HG03460 (cell line): Measurements from ENCODE around the gene DGKH.

Experiments
- ATAC-seq: cut with Tn5 transposase; IDR thresholded peaks from one replicate; pipeline ENCODE4 v1.9.1; 2021; ENCODE audit not compliant: unreplicated experiment

Gene DGKH, protein sequence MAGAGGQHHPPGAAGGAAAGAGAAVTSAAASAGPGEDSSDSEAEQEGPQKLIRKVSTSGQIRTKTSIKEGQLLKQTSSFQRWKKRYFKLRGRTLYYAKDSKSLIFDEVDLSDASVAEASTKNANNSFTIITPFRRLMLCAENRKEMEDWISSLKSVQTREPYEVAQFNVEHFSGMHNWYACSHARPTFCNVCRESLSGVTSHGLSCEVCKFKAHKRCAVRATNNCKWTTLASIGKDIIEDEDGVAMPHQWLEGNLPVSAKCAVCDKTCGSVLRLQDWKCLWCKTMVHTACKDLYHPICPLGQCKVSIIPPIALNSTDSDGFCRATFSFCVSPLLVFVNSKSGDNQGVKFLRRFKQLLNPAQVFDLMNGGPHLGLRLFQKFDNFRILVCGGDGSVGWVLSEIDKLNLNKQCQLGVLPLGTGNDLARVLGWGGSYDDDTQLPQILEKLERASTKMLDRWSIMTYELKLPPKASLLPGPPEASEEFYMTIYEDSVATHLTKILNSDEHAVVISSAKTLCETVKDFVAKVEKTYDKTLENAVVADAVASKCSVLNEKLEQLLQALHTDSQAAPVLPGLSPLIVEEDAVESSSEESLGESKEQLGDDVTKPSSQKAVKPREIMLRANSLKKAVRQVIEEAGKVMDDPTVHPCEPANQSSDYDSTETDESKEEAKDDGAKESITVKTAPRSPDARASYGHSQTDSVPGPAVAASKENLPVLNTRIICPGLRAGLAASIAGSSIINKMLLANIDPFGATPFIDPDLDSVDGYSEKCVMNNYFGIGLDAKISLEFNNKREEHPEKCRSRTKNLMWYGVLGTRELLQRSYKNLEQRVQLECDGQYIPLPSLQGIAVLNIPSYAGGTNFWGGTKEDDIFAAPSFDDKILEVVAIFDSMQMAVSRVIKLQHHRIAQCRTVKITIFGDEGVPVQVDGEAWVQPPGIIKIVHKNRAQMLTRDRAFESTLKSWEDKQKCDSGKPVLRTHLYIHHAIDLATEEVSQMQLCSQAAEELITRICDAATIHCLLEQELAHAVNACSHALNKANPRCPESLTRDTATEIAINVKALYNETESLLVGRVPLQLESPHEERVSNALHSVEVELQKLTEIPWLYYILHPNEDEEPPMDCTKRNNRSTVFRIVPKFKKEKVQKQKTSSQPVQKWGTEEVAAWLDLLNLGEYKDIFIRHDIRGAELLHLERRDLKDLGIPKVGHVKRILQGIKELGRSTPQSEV

DNA sequence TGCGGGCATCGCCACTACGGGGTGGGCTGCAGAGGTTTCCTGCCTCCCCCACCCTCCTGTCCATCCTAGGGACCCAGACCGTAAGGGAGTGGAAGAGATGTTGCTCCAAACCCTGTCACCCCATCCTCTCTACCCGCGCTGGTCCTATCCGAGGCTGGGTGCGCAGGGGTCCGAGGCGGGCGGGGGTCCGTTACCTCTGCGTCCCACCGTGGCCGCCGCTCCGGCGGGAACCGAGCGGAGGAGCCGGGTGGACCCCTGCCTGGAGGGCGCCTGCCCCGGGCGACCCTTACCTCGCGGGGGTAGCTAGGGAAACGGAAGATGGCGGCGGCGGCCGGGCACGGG, at the start of gene DGKH:
Gene DGKH (plus strand): TSS at position 307 of the 342 bp plus-strand sequence. CDS start 126 bp downstream, outside the sequence.
- ATAC-seq = peak; percentile 33

DNA sequence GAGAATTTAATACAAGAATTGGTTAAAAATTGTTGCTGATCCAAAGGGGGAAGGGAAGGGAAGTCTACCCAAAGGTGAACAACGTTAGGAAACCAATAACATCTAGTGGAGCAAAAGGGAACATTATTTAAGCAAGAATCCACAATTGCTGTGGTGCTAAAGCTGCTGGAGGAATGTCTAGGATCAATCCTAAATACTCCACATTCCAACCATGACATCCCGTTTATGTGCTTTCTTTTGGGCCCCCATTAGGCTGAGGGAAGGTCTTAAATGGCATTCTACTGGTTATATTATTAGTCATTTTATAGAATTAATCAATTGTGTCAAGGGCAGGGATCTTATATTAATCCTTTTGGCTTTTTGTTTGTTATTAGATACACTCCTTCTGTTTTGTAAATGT, 47.6 kb upstream of the DGKH start:
- ATAC-seq = no peak

DNA sequence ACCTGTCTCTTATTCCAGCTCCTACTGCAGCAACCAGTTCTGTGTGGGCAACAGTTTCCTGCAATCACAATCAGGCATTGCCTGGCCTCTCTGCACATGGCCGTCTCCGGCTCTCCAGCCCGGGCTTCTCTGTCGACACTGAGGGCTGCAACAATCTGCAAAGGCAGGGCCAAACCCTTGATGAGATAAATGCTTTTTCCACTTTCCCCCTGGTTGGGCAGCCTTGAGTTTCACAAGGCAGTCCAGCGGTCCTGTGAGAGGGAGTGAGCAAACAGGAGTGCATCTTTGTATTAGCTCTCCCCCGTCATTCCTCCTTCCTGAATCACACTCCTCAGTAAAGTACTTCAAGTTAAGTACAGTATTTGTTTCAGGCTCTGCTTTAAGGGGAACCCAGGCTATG, 46.9 kb upstream of the DGKH start:
- no peak for ATAC-seq

DNA sequence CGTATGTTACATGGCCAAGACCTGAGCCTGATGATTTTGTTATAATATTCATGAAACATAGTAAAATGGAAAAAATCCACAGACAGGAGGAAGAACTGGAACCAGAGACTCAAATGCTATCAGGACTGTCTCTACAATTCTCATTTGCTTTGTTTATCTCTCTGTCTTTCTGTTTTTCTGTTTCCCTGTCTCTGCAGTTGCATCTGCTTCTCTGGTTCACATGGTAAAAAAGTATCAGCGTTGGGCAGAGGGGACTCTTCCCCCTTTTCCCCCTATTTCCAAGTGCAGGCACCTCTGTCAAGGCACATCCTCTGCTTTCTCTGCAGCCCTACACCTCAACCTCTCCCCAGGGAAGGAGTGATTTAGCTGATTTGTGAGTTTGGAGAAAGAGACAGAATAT, 46.4 kb upstream of the DGKH start:
- ATAC-seq = no peak

DNA sequence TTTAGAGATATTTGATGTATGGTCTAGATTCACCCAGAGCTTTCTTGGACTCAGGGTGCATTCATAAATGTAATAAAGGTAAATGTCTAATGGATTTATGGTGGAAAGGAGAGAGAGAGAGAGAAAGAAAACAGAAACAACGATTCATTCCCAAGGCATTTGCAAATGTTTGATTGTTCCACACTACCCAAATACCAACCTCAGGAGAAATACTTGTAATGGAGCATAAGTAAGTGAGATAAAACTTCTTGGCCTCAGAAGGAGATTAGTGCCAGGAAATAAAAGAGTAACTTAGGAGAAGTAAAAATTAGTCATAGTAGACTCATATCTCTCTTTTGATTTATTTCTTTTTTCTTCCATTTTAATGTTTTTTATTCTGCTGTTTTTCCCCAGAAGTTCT, 40.6 kb upstream of the DGKH start:
- no peak for ATAC-seq

DNA sequence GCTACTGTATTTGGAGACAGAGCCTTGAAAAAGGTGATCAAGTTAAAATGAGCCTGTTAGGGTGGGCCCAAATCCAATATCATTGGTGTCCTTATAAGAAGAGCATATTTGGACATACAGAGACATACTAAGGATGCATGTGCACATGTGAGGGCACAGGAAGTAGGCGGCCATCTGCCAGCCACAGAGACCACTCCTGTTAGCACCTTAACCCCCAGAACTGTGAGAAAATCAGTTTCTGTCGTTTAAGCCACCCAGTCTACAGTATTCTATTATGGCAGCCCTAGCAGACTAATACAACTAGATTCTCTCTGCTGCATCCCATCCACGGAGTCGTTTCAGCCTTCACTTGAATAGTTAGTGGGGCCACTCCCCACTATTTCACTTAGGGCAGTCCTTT, 39.4 kb upstream of the DGKH start:
- no peak for ATAC-seq

DNA sequence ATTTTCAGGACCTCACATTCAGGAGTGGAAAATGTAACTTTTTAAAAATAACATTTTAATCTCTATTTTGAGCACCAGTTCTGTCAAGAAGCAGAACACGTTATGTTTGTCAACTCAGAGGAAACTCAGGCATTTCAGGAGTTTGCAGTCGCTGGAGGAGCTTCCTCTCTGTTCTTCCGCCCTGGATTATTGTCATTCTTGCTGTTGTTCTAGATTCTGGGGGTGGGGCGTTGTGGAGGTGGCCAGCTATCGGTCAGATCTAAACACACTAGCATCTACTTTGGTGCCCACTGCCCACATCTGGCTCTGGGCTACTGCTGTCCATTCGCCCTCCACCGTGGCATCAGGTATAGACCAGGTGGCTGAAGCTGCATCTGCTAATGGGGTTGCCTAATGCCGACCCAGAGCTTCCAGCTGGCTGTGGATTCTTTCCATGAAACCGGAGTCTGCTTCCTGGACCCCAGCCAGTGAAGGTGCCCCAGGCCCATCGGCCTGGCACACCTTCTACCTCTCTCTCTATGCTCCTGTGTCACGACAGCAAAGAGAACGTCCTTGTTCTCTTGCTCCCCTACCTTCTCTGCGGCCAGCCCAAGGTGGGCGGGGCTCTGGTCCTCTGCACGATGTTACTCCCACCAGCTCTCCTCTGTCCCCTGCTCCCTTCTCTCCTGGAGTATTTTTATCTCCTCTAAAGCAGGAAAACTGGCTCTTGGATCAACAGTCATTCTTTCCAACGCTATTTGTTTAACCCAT, 36.7 kb upstream of the DGKH start:
- ATAC-seq = no peak

DNA sequence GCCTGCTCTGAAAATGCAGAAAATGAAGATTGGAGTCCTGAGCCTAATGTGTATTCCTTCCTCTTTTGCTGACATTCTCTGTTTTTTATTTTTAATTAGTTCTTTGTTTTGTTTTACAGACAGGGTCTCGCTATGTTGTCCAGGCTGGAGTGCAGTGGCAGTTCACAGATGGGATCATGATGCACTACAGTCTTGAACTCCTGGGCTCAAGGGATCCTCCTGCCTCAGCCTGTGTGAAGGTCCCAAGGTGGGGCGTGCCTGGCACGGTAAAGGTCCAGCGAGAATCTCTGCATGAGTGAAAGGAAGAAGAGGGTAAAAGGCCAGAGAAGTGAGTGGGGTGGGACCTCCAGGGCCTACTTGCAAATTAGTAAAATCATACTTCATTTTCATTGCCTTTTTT, 34.3 kb upstream of the DGKH start:
- no peak for ATAC-seq

DNA sequence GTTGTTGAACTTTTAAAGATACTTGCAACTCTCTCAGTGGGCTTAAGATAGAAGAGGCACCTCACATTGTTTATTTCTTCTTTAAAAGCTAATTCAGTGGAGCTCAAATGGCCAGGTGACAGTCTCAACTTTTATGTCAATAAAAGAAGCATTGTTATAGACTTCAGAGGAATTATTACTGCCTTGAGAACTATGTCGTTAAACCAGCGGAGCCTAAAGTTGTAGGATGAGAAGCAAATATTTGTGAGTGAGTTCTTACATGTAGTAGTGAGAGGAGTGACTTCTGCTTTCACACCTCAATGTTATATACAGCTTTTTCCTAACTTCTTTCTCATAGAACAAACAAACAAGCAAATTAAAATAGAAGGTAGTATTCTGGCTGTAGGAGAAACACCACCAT, 31.2 kb upstream of the DGKH start:
- no peak for ATAC-seq

DNA sequence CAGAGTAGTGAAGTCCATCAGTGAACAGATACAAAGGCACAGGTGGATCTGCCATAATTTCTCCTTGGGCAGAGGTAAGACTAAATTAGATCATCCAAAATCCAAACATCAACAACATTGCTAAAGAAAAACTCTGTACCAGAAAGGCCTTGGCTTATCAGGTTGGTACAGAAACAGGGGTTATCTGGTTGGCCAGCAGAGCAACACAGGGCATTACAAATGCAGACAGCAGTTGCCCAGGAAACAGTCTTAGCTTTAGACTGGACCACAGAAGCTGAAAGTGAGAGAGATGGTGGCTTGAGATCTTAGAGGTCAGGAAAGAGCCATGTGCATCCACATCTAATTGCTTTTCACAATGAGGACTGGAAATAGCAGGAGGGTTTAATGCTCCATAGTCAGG, 26.6 kb upstream of the DGKH start:
- ATAC-seq = no peak

DNA sequence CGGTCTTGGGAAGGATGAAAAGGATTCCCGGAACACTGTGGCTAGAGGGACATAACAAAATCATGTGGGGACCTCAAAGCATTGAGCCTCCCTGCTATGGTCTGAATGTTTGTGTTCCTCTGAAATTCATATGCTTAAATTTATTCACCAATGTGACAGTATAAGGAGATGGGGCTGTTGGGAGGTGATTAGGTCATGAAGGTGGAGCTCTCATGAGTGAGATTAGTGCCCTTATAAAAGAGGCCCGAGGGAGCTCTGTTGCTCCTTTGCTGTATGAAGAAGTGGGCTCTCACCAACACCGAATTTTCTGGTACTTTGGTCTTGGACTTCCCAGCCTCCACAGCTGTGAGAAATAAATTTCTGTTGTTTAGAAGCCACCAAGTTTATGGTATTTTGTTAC, 26.1 kb upstream of the DGKH start:
- ATAC-seq = no peak

DNA sequence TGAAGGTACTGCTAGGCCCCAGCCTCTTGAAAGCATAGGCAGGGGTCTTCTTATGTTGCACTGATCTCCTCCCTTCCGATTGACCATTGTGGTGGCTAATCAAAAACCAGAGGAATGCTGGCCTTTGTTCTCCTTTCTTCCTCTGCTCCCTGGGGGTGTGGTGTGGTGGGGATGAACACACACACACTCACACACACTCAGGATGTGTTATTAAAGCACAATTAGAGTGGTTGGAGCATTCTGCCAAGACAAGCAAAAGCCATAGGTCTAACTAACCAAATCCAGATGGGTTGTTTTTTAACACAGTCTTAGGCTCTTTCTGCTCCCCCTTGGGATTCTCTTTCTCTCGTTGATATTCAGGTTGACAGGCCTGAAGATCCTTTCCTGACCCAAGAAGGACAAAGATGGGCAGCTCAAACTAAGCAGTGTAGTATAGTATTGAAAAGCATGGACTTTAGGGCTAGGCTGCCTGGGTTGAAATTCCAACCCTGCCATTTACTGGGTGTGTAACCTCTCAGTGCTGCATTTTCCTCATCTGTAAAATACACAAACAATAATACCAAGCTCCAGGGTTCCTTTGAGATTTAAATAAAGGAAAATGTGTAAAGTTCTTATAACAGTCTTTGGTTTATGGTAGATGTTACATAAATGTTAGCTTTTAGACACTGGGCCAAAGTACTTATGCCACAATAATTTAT, 25.5 kb upstream of the DGKH start:
- ATAC-seq = no peak

DNA sequence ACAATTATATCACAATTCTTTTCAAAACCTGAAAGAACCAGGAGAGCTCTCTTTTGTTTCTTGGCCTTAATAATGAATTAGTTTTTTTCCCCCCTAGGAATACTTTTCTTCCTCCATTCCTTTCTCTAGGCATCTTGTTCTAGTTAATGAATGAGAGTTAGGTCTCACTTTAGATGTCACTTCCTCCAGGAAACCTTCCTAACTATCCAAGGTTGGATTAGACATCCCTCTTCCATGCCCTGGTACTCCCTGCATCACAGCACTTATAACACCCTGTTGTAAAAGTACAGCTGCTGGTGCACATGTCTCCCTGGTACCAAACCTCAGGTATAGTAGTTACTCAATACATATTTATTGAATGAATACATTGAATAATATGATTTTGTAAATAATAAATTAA, 21.2 kb upstream of the DGKH start:
- ATAC-seq = no peak

DNA sequence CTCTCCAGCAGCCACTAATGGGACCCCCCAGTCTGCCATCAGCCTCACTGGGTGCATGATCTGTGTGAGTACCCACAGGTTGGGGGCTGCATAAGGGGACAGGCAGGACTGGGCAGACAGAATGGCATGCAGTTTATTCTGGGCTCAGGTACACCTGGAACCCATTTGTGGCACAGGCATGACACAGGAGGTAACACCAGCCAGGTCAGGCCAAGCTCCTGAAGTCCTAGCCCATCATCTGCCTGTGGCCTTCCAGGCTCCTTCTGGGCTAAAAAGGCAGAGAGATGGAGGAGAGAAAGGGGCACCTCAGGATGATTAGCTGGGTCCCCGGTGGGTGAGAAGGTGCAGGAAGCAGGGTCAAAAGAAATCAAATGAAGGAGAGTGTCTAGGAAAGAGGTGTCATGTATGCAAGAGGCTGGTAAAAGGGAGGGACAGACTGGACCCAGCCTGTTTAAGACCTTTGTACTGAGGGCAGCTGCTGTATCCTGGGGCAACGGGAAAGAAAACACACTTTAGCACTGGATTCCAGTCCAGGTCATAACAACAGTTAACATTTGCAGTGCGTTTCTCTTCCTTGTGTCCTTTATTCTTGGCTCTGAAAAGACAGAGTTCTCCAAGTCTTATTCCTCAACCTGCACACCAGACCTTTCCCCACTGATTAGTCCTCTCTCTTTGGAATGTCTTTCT, 20.2 kb upstream of the DGKH start:
- ATAC-seq = no peak

DNA sequence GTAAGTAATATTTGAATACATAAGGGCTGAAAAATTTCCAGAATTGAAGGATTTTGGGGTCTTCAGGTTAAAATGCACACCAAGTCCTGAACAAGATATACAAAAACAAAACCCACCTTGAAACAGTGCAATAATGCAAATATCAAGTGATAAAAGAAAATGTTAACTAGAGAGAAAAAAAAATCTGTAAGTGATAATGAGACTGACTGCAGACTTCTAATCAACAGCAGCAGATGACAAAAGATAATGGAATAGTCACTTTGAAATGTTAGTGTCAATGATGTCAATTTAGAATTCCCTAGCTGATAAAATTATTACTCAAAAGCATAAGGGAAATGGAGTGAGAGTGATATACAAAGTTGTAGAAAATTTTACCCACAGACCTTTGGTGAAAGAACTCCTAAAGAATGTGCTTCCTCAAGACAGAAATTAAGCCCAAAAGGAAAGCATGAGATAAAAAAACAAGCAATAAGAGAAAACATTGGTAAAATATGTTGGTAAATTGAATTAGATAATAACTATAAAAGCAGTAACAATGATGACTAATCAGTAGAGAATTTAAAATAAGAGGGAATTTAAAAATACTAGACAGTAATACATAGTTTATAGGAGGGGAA, 12.4 kb upstream of the DGKH start:
- ATAC-seq = no peak

DNA sequence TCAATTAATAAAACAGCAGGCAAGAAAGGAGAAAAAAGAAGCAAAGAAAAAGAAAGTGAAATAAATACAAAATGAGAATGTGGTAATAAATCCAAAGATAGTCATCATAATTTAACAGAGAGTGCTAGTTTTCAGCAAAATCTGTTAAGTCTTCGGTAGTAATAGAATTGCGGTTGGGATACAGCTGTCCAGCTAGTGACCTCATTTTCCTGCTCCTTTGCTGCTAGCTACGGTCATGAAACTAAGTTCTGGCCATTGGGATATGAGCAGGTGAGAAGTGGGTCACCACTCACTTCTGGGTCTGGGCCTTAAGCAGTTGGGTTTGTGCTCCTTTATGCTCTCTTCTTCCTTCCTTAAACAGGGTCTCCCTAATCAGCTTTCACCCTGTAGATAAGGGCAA, 11.7 kb upstream of the DGKH start:
- no peak for ATAC-seq

DNA sequence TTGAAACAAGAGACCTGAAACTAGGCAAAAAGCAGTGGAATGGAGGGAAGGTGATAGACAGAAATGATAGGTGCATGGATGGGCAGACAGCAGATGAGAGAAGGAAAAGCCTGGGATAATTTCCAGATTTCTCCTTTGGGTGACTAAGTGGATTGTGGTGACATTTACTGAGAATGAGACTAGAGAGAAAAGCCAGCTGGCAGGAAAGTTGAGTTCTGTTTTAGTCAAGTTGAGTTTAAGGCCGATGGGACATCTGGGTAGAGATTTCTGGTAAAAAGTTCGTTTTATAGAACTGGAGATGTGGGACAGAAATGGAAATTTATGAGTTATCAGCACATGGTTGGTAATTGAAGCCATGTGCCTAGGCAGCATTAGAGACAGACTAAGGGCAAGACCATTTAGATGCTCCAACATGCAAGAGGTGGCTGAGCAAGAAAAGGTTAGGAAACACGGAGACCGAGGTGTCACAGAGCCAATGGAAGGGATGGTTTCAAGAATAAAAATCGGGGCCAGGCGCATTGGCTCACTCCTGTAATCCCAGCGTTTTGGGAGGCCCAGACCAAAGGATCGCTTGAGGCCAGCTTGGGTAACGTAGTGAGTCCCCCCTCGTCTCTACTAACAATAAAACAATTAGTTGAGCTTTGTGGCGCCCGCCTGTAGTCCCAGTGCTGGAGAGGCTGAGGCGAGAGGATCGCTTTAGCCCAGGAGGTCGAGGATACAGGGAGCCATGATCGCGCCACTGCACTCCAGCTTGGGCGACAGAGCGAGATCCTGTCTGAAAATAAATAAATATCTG, 9.6 kb upstream of the DGKH start:
- no peak for ATAC-seq

DNA sequence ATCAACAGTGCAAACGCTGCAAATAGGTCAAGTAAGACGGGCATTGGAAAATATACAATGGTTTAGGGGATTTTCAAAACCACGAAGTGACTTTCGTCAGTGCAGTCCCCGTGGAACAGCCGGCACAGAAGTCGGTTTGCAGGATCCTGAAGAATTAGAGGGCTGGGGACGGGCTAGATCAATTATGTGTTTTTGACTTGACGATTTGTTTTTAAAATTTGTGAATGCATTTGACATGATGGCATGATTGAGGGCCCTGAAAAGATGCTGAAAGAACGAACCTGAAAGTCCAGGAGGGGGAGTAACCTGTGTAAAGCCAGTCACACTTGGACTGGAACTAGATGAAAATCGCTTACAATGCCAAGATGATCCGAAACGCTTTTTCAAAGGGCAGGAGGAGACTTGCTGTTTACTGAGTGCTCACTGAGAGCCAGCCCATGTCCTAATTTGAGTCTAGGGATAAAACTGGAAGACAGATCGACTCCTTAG, 8.9 kb upstream of the DGKH start:
- ATAC-seq = peak; percentile 10
